ENCODE measurements around the gene PCDHA3. TPM values are rescaled to one million over a fixed set of nuclear protein-coding genes. Genes with fewer than 3 reads are reported as not detected.

PCDHA3 gene
- polyA plus RNA-seq, 1 donor: 0.47 TPM

Other genes starting within 250 kb of the PCDHA3 start
- 27.2 TPM for gene SRA1, start 243.6 kb upstream of the PCDHA3 start, polyA plus RNA-seq (ENCODE audit: insufficient read length)
- 58.6 TPM for gene APBB3, start 236.5 kb upstream of the PCDHA3 start, polyA plus RNA-seq (ENCODE audit: insufficient read length)
- gene SLC35A4, start 236.2 kb upstream of the PCDHA3 start, polyA plus RNA-seq (ENCODE audit: insufficient read length): 80.1 TPM
- gene CD14, start 167.9 kb upstream of the PCDHA3 start, polyA plus RNA-seq (ENCODE audit: insufficient read length): 5.6 TPM
- gene TMCO6, start 161.6 kb upstream of the PCDHA3 start, polyA plus RNA-seq (ENCODE audit: insufficient read length): 19.8 TPM
- 69.0 TPM for gene NDUFA2, start 153.4 kb upstream of the PCDHA3 start, polyA plus RNA-seq (ENCODE audit: insufficient read length)
- 170 TPM for gene IK, start 153.2 kb upstream of the PCDHA3 start, polyA plus RNA-seq (ENCODE audit: insufficient read length)
- 19.6 TPM for gene WDR55, start 136.2 kb upstream of the PCDHA3 start, polyA plus RNA-seq (ENCODE audit: insufficient read length)
- gene DND1, start 127.5 kb upstream of the PCDHA3 start, polyA plus RNA-seq (ENCODE audit: insufficient read length): 0.35 TPM
- 83.4 TPM for gene HARS1, start 109.7 kb upstream of the PCDHA3 start, polyA plus RNA-seq (ENCODE audit: insufficient read length)
- 61.0 TPM for gene HARS2, start 109.6 kb upstream of the PCDHA3 start, polyA plus RNA-seq (ENCODE audit: insufficient read length)
- 124 TPM for gene ZMAT2, start 100.6 kb upstream of the PCDHA3 start, polyA plus RNA-seq (ENCODE audit: insufficient read length)
- not detected for gene PCDHA1, start 14.9 kb upstream of the PCDHA3 start, polyA plus RNA-seq (ENCODE audit: insufficient read length)
- gene PCDHA2, start 6.2 kb upstream of the PCDHA3 start, polyA plus RNA-seq (ENCODE audit: insufficient read length): 0.20 TPM
- 1.00 TPM for gene PCDHA4, start 6.0 kb downstream of the PCDHA3 start, polyA plus RNA-seq (ENCODE audit: insufficient read length)
- gene PCDHA5, start 20.6 kb downstream of the PCDHA3 start, polyA plus RNA-seq (ENCODE audit: insufficient read length): 0.18 TPM
- gene PCDHA6, start 26.9 kb downstream of the PCDHA3 start, polyA plus RNA-seq (ENCODE audit: insufficient read length): 0.38 TPM
- 0.35 TPM for gene PCDHA7, start 33.2 kb downstream of the PCDHA3 start, polyA plus RNA-seq (ENCODE audit: insufficient read length)
- 0.17 TPM for gene PCDHA8, start 40.1 kb downstream of the PCDHA3 start, polyA plus RNA-seq (ENCODE audit: insufficient read length)
- gene PCDHA9, start 47.3 kb downstream of the PCDHA3 start, polyA plus RNA-seq (ENCODE audit: insufficient read length): 0.03 TPM
- gene PCDHA10, start 54.8 kb downstream of the PCDHA3 start, polyA plus RNA-seq (ENCODE audit: insufficient read length): 0.62 TPM
- gene PCDHA11, start 67.9 kb downstream of the PCDHA3 start, polyA plus RNA-seq (ENCODE audit: insufficient read length): 0.52 TPM
- gene PCDHA12, start 74.3 kb downstream of the PCDHA3 start, polyA plus RNA-seq (ENCODE audit: insufficient read length): 0.23 TPM
- not detected for gene PCDHA13, start 81.1 kb downstream of the PCDHA3 start, polyA plus RNA-seq (ENCODE audit: insufficient read length)
- gene PCDHAC1, start 125.2 kb downstream of the PCDHA3 start, polyA plus RNA-seq (ENCODE audit: insufficient read length): 0.13 TPM
- gene PCDHAC2, start 165.4 kb downstream of the PCDHA3 start, polyA plus RNA-seq (ENCODE audit: insufficient read length): 0.93 TPM